H1 (cell line): ENCODE measurements around the gene CSF1. TPM values are rescaled to one million over a fixed set of nuclear protein-coding genes. Genes with fewer than 3 reads are reported as not detected.
"Not testable (repeated sequence)": the region's sequence is repeated elsewhere in the genome, so short reads cannot be mapped to it uniquely, and the experiment has no call there.

ENCODE experiments used
- CTCF ChIA-PET: fragments of 300-600 bp; sonication (Branson Sonifier 250); formaldehyde crosslinking; loops from one replicate; lab custom pipeline; 2021; ENCODE audit not compliant: partially characterized antibody; lab: Charles Lee
- POLR2A ChIA-PET: fragments of 300-600 bp; sonication (Branson Sonifier 250); formaldehyde crosslinking; loops from one replicate; lab custom pipeline; 2021; ENCODE audit warnings: inconsistent platforms; ENCODE audit not compliant: partially characterized antibody; lab: Charles Lee
- DNase-seq, 2 experiments: peaks; one replicate each; pipeline versions ENCODE4 v3.0.0 to v3.0.0-alpha.2; 2010 to 2022; ENCODE audit warnings: low spot score in 2 of 2, low read depth in 1 of 2, mixed read lengths in 1 of 2
- FAIRE-seq: peaks from 2 replicates; lab custom pipeline; 2011; peaks lifted over from hg19 to GRCh38; lab: Jason Lieb, UNC
- H2AFZ ChIP-seq: 2 replicates; pipeline ENCODE4 v1.8.1; 2012; ENCODE audit warnings: low read length, inconsistent platforms
- H2AK5ac ChIP-seq: 2 replicates; pipeline ENCODE4 v1.6.1; 2013; ENCODE audit warnings: low read depth, low read length
- H2BK120ac ChIP-seq: replicated peaks from 2 replicates; pipeline ENCODE3; 2013; ENCODE audit warnings: low read depth, low read length, inconsistent platforms
- H2BK12ac ChIP-seq: 2 replicates; pipeline ENCODE4 v1.6.1; 2013; ENCODE audit warnings: low read depth, low read length
- H2BK15ac ChIP-seq: 2 replicates; pipeline ENCODE4 v1.6.1; 2013; ENCODE audit warnings: low read length
- H2BK20ac ChIP-seq: 2 replicates; pipeline ENCODE4 v1.6.1; 2013; ENCODE audit warnings: low read length
- H2BK5ac ChIP-seq: 2 replicates; pipeline ENCODE4 v1.6.1; 2013; ENCODE audit warnings: low read depth, low read length
- H3K14ac ChIP-seq: 2 replicates; pipeline ENCODE4 v1.6.1; 2013; ENCODE audit warnings: inconsistent platforms; ENCODE audit not compliant: insufficient read length
- H3K18ac ChIP-seq: 2 replicates; pipeline ENCODE4 v1.6.1; 2013; ENCODE audit warnings: low read length; ENCODE audit errors: extremely low read depth
- H3K23ac ChIP-seq: 2 replicates; pipeline ENCODE4 v1.6.1; 2013; ENCODE audit warnings: inconsistent platforms; ENCODE audit not compliant: insufficient read length
- H3K23me2 ChIP-seq: 2 replicates; pipeline ENCODE4 v1.6.1; 2013; ENCODE audit warnings: low read depth, low read length
- H3K27ac ChIP-seq: 2 replicates; pipeline ENCODE4 v1.6.1; 2011; ENCODE audit warnings: low read depth, low read length, inconsistent platforms
- H3K27me3 ChIP-seq, 4 experiments: replicated peaks in 1 of 4; 1 replicate in 1 of 4; 2 replicates in 3 of 4; pipeline versions ENCODE4 v1.6.1 to v1.8.1; 2011 to 2013; ENCODE audit warnings: low read length in 3 of 4, mild to moderate bottlenecking in 3 of 4, inconsistent platforms in 2 of 4, mixed read lengths in 2 of 4, moderate library complexity in 1 of 4; ENCODE audit not compliant: control insufficient read depth in 3 of 4, insufficient read depth in 3 of 4; ENCODE audit errors: extremely low read depth in 1 of 4
- H3K36me3 ChIP-seq, 4 experiments: 2 replicates each; pipeline versions ENCODE4 v1.6.1 to v1.8.1; 2011 to 2013; ENCODE audit warnings: mild to moderate bottlenecking in 4 of 4, low read length in 3 of 4, moderate library complexity in 2 of 4, control low read depth in 1 of 4, inconsistent platforms in 1 of 4; ENCODE audit not compliant: insufficient read depth in 4 of 4, control insufficient read depth in 2 of 4
- H3K4ac ChIP-seq: replicated peaks from 2 replicates; pipeline ENCODE3; 2013; ENCODE audit warnings: low read length, low read depth, mixed read lengths, inconsistent platforms; ENCODE audit not compliant: insufficient read length
- H3K4me1 ChIP-seq, 4 experiments: replicated peaks in 1 of 4; 1 replicate in 1 of 4; 2 replicates in 3 of 4; pipeline versions ENCODE4 v1.6.1 to v1.8.1; 2011 to 2013; ENCODE audit warnings: low read length in 3 of 4, inconsistent platforms in 2 of 4, mixed read lengths in 1 of 4; ENCODE audit not compliant: insufficient read depth in 4 of 4, control insufficient read depth in 3 of 4
- H3K4me2 ChIP-seq, 2 experiments: 2 replicates each; pipeline versions ENCODE4 v1.6.1 to v1.8.1; 2011 to 2013; ENCODE audit warnings: low read depth in 2 of 2, low read length in 2 of 2, control low read depth in 1 of 2, inconsistent platforms in 1 of 2, mild to moderate bottlenecking in 1 of 2; ENCODE audit not compliant: insufficient read depth in 1 of 2
- H3K4me3 ChIP-seq, 4 experiments: fragments of 200-600, 300-600 bp in 1 of 4; sonication (generic), shearing (Covaris generic), sonication (Bioruptor Twin) in 1 of 4; 2 replicates each; pipeline versions ENCODE4 v1.5.1 to v1.8.1; 2011 to 2016; ENCODE audit warnings: low read length in 4 of 4, low read depth in 3 of 4, control low read depth in 2 of 4, inconsistent platforms in 2 of 4, mild to moderate bottlenecking in 2 of 4, mixed read lengths in 1 of 4, moderate library complexity in 1 of 4; ENCODE audit not compliant: insufficient read depth in 2 of 4; ENCODE audit errors: extremely low read depth in 1 of 4
- H3K56ac ChIP-seq: replicated peaks from 2 replicates; pipeline ENCODE3; 2013; ENCODE audit warnings: low read depth, mild to moderate bottlenecking, mixed read lengths, low read length, inconsistent platforms; ENCODE audit not compliant: insufficient read length
- H3K79me1 ChIP-seq: 2 replicates; pipeline ENCODE4 v1.6.1; 2013; ENCODE audit warnings: low read depth, low read length, control low read depth
- H3K79me2 ChIP-seq, 2 experiments: 2 replicates each; pipeline versions ENCODE4 v1.6.1 to v1.8.1; 2012 to 2013; ENCODE audit warnings: low read length in 2 of 2, mild to moderate bottlenecking in 2 of 2, inconsistent platforms in 1 of 2; ENCODE audit not compliant: insufficient read depth in 2 of 2, control insufficient read depth in 1 of 2
- H3K9ac ChIP-seq, 4 experiments: replicated peaks in 1 of 4; 1 replicate in 1 of 4; 2 replicates in 3 of 4; pipeline versions ENCODE4 v1.6.1 to v1.8.1; 2011 to 2013; ENCODE audit warnings: low read depth in 3 of 4, low read length in 3 of 4, control low read depth in 2 of 4, mild to moderate bottlenecking in 2 of 4, moderate library complexity in 2 of 4, inconsistent platforms in 1 of 4; ENCODE audit errors: extremely low read depth in 1 of 4
- H3K9me3 ChIP-seq, 2 experiments: 2 replicates each; pipeline versions ENCODE4 v1.6.1 to v1.8.1; 2012 to 2013; ENCODE audit warnings: mild to moderate bottlenecking in 2 of 2, moderate library complexity in 2 of 2, control low read depth in 1 of 2, inconsistent platforms in 1 of 2, low read depth in 1 of 2, low read length in 1 of 2, mixed read lengths in 1 of 2; ENCODE audit not compliant: insufficient read depth in 2 of 2
- H4K20me1 ChIP-seq, 2 experiments: replicated peaks in 1 of 2; 2 replicates each; pipeline versions ENCODE3 to v1.8.1; 2011 to 2013; ENCODE audit warnings: inconsistent platforms in 2 of 2, low read length in 2 of 2, mild to moderate bottlenecking in 1 of 2; ENCODE audit not compliant: insufficient read depth in 2 of 2, control insufficient read depth in 1 of 2
- H4K5ac ChIP-seq: 2 replicates; pipeline ENCODE4 v1.6.1; 2013; ENCODE audit warnings: low read length, low read depth, mixed read lengths, inconsistent platforms; ENCODE audit not compliant: insufficient read length
- H4K8ac ChIP-seq: 2 replicates; pipeline ENCODE4 v1.8.0; 2013; ENCODE audit warnings: mild to moderate bottlenecking, moderate library complexity, low read length, inconsistent platforms; ENCODE audit not compliant: insufficient read depth; ENCODE audit errors: extremely low read depth
- H4K91ac ChIP-seq: replicated peaks from 2 replicates; pipeline ENCODE3; 2013; ENCODE audit warnings: low read length, mixed read lengths, inconsistent platforms; ENCODE audit not compliant: insufficient read length
- WGBS, 2 experiments: shearing (Covaris generic) in 1 of 2; methylation state at CpG; one replicate each; pipeline versions ENCODE4 v1.1.6 to v1.1.7; 2013 to 2015; ENCODE audit warnings: low lambda C conversion rate in 2 of 2, mixed read lengths in 2 of 2, inconsistent platforms in 1 of 2, low coverage in 1 of 2, missing lambda C conversion rate in 1 of 2; ENCODE audit not compliant: insufficient replicate concordance in 2 of 2, insufficient coverage in 1 of 2, insufficient read length in 1 of 2; ENCODE audit errors: extremely low coverage in 1 of 2, missing lambda C conversion rate in 1 of 2; 5-methylcytosine and 5-hydroxymethylcytosine counted together
- polyA plus RNA-seq, 7 experiments: library from polyadenylated mRNA; depleted of rRNA in 3 of 7; stranded (reverse) in 5 of 7; unstranded in 2 of 7; fragments of >200 nt in 5 of 7; fragments of 200-250 nt in 2 of 7; gene quantifications; 1 replicate in 5 of 7; 2 replicates in 1 of 7; 4 replicates in 1 of 7; pipeline versions ENCODE4 v1.2.1 to v1.2.3, GENCODE V29; 2011 to 2013; ENCODE audit warnings: missing spikeins in 2 of 7, mixed read lengths in 2 of 7
- total RNA-seq: library from RNA; stranded (reverse); fragmentation: NEBNext Ultra II Directional; extraction: Animal tissue kit (Norgen Biotek cat#: 25700); gene quantifications from 2 replicates; pipeline ENCODE4 v1.2.1, GENCODE V29; 2021

Gene CSF1
- total and polyA plus RNA-seq, 2 of the 8 experiments (the other 6 are each of a cell fraction or from before 2014, with no cell fraction given) = 3.3 to 5.4 TPM

- 96% methylated on average over 6 of the region's 6 CpGs; no CpG with 5 or more reads in 1 of the 2 experiments for WGBS, 2 experiments
- not testable (repeated sequence) for H3K9ac ChIP-seq, H3K4me2 ChIP-seq, H2BK20ac ChIP-seq, H3K36me3 ChIP-seq, H4K8ac ChIP-seq, H3K23ac ChIP-seq, H2BK5ac ChIP-seq, H3K79me2 ChIP-seq, H2AFZ ChIP-seq, H2BK120ac ChIP-seq, H2BK15ac ChIP-seq, H3K4ac ChIP-seq, H3K4me3 ChIP-seq, H3K27me3 ChIP-seq, H4K20me1 ChIP-seq, H3K14ac ChIP-seq, H3K27ac ChIP-seq, H3K23me2 ChIP-seq, H3K18ac ChIP-seq, H4K5ac ChIP-seq, FAIRE-seq, DNase-seq, H3K79me1 ChIP-seq, H3K9me3 ChIP-seq, H4K91ac ChIP-seq, H2AK5ac ChIP-seq, H2BK12ac ChIP-seq, H3K56ac ChIP-seq
- ChIA-PET POLR2A (interaction anchor here (1.5 kb wide), 1 partner anchor 8 kb away, joined by 3 read pairs; no protein-coding TSS in a partner anchor), CTCF (interaction anchor here (0.9 to 2.8 kb wide), 7 partner anchors 27 to 239 kb away, joined by 3 to 8 read pairs (median 3); partner anchors contain the start of gene AHCYL1)
- peaks cover 6 to 23% (median 8%) of the 10 kb centered on the region in 4 experiments for H3K4me1 ChIP-seq
These were observed 31.3 kb upstream of the CSF1 start for GRCh38 chr1:109879371-109879770.
